GM12878 (cell line): ENCODE results near the gene CDH4.

ENCODE experiments used
- EP300 ChIP-seq, 2 experiments: fragments of 150-350 bp in 1 of 2; IDR thresholded peaks; 2 replicates each; pipeline ENCODE4 v1.6.1; 2011 to 2012; ENCODE audit warnings: low read depth in 2 of 2, low read length in 2 of 2, borderline replicate concordance in 1 of 2, improper control_type of control experiment in 1 of 2, inconsistent platforms in 1 of 2; ENCODE audit not compliant: control insufficient read depth in 1 of 2
- EZH2 ChIP-seq: IDR thresholded peaks from 2 replicates; pipeline ENCODE4 v1.6.1; 2012; ENCODE audit warnings: low read depth, mild to moderate bottlenecking, control low read depth, inconsistent platforms, low read length, borderline replicate concordance; ENCODE audit not compliant: control insufficient read depth
- MXI1 ChIP-seq: fragments of 150-350 bp; IDR thresholded peaks from 2 replicates; pipeline ENCODE4 v1.6.1; 2011; ENCODE audit warnings: low read depth, mild to moderate bottlenecking, inconsistent platforms, low read length, improper control_type of control experiment
- PKNOX1 ChIP-seq: fragments of 450-650 bp; IDR thresholded peaks from 2 replicates; pipeline ENCODE4 v1.6.1; 2016; ENCODE audit warnings: mild to moderate bottlenecking
- POLR2AphosphoS5 ChIP-seq: IDR thresholded peaks from 2 replicates; pipeline ENCODE4 v1.6.1; 2011; ENCODE audit warnings: mild to moderate bottlenecking, low read length, inconsistent platforms

GRCh38 chr20:61387204-61387953 lies 135.3 kb downstream of the CDH4 start:
- TF ChIP-seq PKNOX1 (no peak), MXI1 (no peak), EP300 (IDR thresholded peaks at IDR 0.05; ENCODE audit: borderline replicate concordance in 1 of 2, control insufficient read depth in 1 of 2, low read depth in 2 of 2, low read length in 2 of 2) (no peak), POLR2AphosphoS5 (no peak), EZH2 (no peak)
